Omental fat pad (tissue), 4 donors: ENCODE measurements around the gene PEDS1. TPM values are rescaled to one million over a fixed set of nuclear protein-coding genes. Genes with fewer than 3 reads are reported as not detected.

Source experiments
- ATAC-seq: fragments of 150-250 bp; one replicate; pipeline ENCODE4 v1.9.1; 2016; ENCODE audit warnings: mild to moderate bottlenecking, moderate library complexity; ENCODE audit not compliant: low FRiP score
- DNase-seq: peaks from one replicate; pipeline ENCODE4 v3.0.0-alpha.2; 2019; ENCODE audit warnings: low spot score
- CTCF ChIP-seq, 3 donors: fragments of 450-650 bp; IDR thresholded peaks; one replicate each; pipeline ENCODE4 v1.5.1; 2016 to 2017; ENCODE audit warnings: antibody characterized with exemption in 3 of 3, mild to moderate bottlenecking in 3 of 3, moderate library complexity in 2 of 3
- total RNA-seq, 4 donors: library from RNA; depleted of rRNA; stranded (reverse); fragments of >200 nt; gene quantifications; one replicate each; pipeline ENCODE4 v1.1.0, GENCODE V29; 2016

Gene PEDS1
- total RNA-seq, 4 donors from 2014 or later = 20.8 to 61.5 (median 29.0) TPM

GRCh38 chr20:50152394-50153152, 950 bp downstream of the PEDS1 start:
- DNase-seq (no peak), ATAC-seq (no peak)
- no peak for TF ChIP-seq CTCF (IDR thresholded peaks at IDR 0.05)

GRCh38 chr20:50151034-50151743, 2.3 kb downstream of the PEDS1 start:
- DNase-seq (no peak), ATAC-seq (no peak)
- TF ChIP-seq CTCF (IDR thresholded peaks at IDR 0.05) = no peak

GRCh38 chr20:50149481-50150254, 3.9 kb downstream of the PEDS1 start:
- no peak for ATAC-seq
- no peak for DNase-seq

DNA sequence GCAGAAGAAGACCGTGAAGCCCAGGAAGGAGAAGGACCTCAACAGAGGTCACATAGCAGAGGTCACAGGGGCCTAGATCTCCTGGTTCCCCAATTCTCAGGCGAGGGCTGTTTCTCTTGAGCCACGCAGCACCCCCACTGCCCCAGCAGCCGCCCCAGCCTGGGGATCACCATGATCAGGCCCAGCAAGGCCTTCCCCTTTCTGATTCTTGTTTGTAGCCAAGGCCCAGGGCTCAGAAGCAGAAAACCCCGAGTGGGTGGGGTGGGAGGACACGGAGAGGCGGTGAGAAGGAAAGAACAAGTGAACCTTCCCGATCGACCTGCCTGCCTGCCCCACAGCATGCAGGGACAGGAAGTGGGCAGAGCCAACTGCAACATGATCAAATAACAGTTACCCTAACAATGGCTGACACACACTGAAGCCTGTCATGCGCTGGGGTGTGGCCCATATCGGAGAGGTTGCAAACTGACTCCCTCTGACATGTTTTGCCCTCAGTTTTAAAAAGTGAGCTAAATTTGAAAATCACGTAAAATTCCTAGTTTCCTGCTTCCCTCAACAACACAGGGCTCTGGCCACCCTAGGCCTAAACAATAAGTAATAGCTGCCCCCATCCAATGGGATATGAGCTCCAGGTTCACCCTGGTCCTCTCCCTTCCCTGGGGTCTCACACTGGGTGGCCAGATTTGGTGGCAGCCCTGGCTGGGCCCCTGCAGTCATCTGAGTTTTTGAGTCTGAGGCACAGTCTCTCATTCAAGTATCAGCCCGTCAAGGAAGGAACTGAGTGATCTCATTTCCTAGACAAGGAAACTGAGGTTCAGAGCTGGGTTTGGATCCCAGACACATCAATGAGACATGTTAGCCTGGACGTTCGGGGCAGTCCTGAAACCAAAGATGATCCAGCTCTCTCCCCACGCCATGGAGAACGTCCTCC, 6.5 kb downstream of the PEDS1 start:
- no peak for ATAC-seq
- TF ChIP-seq CTCF (IDR thresholded peaks at IDR 0.05) = no peak
- no peak for DNase-seq

More at GRCh38 chr20:50149481-50150254, 3.9 kb downstream of the PEDS1 start:
- TF ChIP-seq CTCF (IDR thresholded peaks at IDR 0.05) = no peak

- DNase-seq (no peak), ATAC-seq (no peak)
- no peak for TF ChIP-seq CTCF (IDR thresholded peaks at IDR 0.05)
Measured at GRCh38 chr20:50146214-50146613, 7.3 kb downstream of the PEDS1 start.

DNA sequence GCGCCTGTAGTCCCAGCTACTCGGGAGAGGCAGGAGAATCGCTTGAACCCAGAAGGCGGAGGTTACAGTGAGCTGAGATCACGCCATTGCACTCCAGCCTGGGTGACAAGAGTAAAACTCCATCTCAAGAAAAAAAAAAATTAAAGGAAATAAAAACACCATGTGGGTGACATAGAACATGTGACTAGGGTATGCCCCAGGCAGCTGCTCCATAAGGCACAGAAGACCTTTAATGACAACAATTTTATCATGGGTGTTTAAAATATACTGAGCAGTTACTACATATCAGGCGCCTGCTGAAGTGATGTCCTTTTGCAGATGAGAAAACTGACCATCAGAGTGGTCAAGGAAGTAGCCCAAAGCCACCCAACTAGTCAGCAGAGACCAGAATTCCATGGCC, 8.0 kb downstream of the PEDS1 start:
- no peak for TF ChIP-seq CTCF (IDR thresholded peaks at IDR 0.05)
- DNase-seq = no peak

More for the DNA sequence above, 8.0 kb downstream of the PEDS1 start:
- ATAC-seq = no peak
